ENCODE results near the gene RAB1B.

Gene RAB1B

GRCh38 chr11:66268244-66268951 lies at the start of gene RAB1B:
Gene RAB1B (plus strand): TSS chr11:66268639. CDS start chr11:66268680, 41 bp downstream.
- no peak for TF ChIP-seq ZNF8 (CRISPR knock-in tag; IDR thresholded peaks at IDR 0.05)
- no peak for TF ChIP-seq SNAI2 (CRISPR knock-in tag; IDR thresholded peaks at IDR 0.05)
- ATAC-seq, result peak; percentile 82

GRCh38 chr11:66218846-66219620 lies 49.4 kb upstream of the RAB1B start:
- no peak for TF ChIP-seq GLIS3 (CRISPR knock-in tag; IDR thresholded peaks at IDR 0.05)
- no peak for ATAC-seq

GRCh38 chr11:66219846-66220565 lies 48.4 kb upstream of the RAB1B start:
- ATAC-seq, result no peak
- TF ChIP-seq PPARA (CRISPR knock-in tag; IDR thresholded peaks at IDR 0.05; ENCODE audit: borderline replicate concordance), result no peak
- TF ChIP-seq ZFP30 (CRISPR knock-in tag; IDR thresholded peaks at IDR 0.05), result no peak
- TF ChIP-seq ZC3H10 (CRISPR knock-in tag; IDR thresholded peaks at IDR 0.05), result no peak
- no peak for TF ChIP-seq ZNF565 (CRISPR knock-in tag; conservative IDR thresholded peaks at IDR 0.05; ENCODE audit: low read depth)
- no peak for TF ChIP-seq PATZ1 (CRISPR knock-in tag; IDR thresholded peaks at IDR 0.05; ENCODE audit: borderline replicate concordance)
- no peak for TF ChIP-seq ARNTL (CRISPR knock-in tag; IDR thresholded peaks at IDR 0.05; ENCODE audit: borderline replicate concordance, low read depth)
- TF ChIP-seq TSHZ2 (CRISPR knock-in tag; IDR thresholded peaks at IDR 0.05), result no peak
- no peak for TF ChIP-seq ESRRG (CRISPR knock-in tag; IDR thresholded peaks at IDR 0.05)
- no peak for TF ChIP-seq CREB5 (CRISPR knock-in tag; IDR thresholded peaks at IDR 0.05; ENCODE audit: low read depth)
- TF ChIP-seq BACH2 (CRISPR knock-in tag; IDR thresholded peaks at IDR 0.05; ENCODE audit: borderline replicate concordance), result no peak
- no peak for TF ChIP-seq POU6F1 (CRISPR knock-in tag; IDR thresholded peaks at IDR 0.05; ENCODE audit: borderline replicate concordance, low read depth)
- TF ChIP-seq CSDC2 (CRISPR knock-in tag; IDR thresholded peaks at IDR 0.05), result no peak
- no peak for TF ChIP-seq RARB (CRISPR knock-in tag; IDR thresholded peaks at IDR 0.05)
- TF ChIP-seq TOX (CRISPR knock-in tag; IDR thresholded peaks at IDR 0.05; ENCODE audit: borderline replicate concordance), result no peak
- TF ChIP-seq GLIS3 (CRISPR knock-in tag; IDR thresholded peaks at IDR 0.05), result no peak
- TF ChIP-seq TCF4 (CRISPR knock-in tag; IDR thresholded peaks at IDR 0.05; ENCODE audit: borderline replicate concordance), result no peak
- no peak for TF ChIP-seq ZNF70 (CRISPR knock-in tag; IDR thresholded peaks at IDR 0.05)
- no peak for TF ChIP-seq ZFP3 (CRISPR knock-in tag; IDR thresholded peaks at IDR 0.05)
- no peak for TF ChIP-seq SNAI2 (CRISPR knock-in tag; IDR thresholded peaks at IDR 0.05)

Measured in SK-N-SH treated with all-trans-retinoic acid at 6 μM for 48 hours (cell line).